Psoas muscle (tissue), 8 donors: ENCODE results near the gene MVK. TPM values are rescaled to one million over a fixed set of nuclear protein-coding genes. Genes with fewer than 3 reads are reported as not detected.

Experiments used
- ATAC-seq, 4 donors: fragments of 200-7000 bp; cut with Tn5 transposase; one replicate each; pipeline ENCODE4 v1.9.1; 2020; ENCODE audit warnings: moderate library complexity in 3 of 4, mild to moderate bottlenecking in 2 of 4
- DNase-seq, 2 donors: peaks; one replicate each; pipeline ENCODE4 v3.0.0-alpha.2; 2020
- H3K27ac ChIP-seq: fragments of 200-600 bp; one replicate; pipeline ENCODE4 v1.8.0; 2022
- H3K27me3 ChIP-seq, 3 donors: fragments of 200-600 bp in 1 of 3; one replicate each; pipeline versions ENCODE4 v1.6.1 to v1.8.0; 2013 to 2022; ENCODE audit warnings: low read length in 2 of 3, mild to moderate bottlenecking in 2 of 3, moderate library complexity in 1 of 3; ENCODE audit not compliant: insufficient read depth in 3 of 3
- H3K36me3 ChIP-seq, 2 donors: fragments of 200-600 bp in 1 of 2; one replicate each; pipeline versions ENCODE4 v1.6.1 to v1.8.0; 2013 to 2022; ENCODE audit warnings: low read depth in 1 of 2, mild to moderate bottlenecking in 1 of 2, moderate library complexity in 1 of 2; ENCODE audit not compliant: insufficient read depth in 1 of 2
- H3K4me1 ChIP-seq: fragments of 200-600 bp; one replicate; pipeline ENCODE4 v1.8.0; 2022
- H3K4me3 ChIP-seq: fragments of 200-600 bp; one replicate; pipeline ENCODE4 v1.8.0; 2022; ENCODE audit warnings: mild to moderate bottlenecking
- H3K9me3 ChIP-seq: fragments of 200-600 bp; one replicate; pipeline ENCODE4 v1.8.0; 2022
- CTCF ChIP-seq: fragments of 200-600 bp; IDR thresholded peaks from one replicate; pipeline ENCODE4 v1.8.0; 2022; ENCODE audit warnings: antibody characterized with exemption
- WGBS, 3 donors: extraction: QIAGEN DNeasy Blood & Tissue Kit; methylation state at CpG; one replicate each; pipeline versions ENCODE4 v1.1.6 to v1.1.7; 2013; 5-methylcytosine and 5-hydroxymethylcytosine counted together
- intact Hi-C, 2 donors: fragments of 100-400 bp; cut with DNase I; formaldehyde crosslinking; loops; one replicate each; pipeline versions ENCODE4 v1.11.0 to v1.14.2; 2022
- polyA plus RNA-seq, 3 donors: library from polyadenylated mRNA; stranded (reverse); fragments of 200-250 nt; gene quantifications; one replicate each; pipeline ENCODE4 v1.2.3, GENCODE V29; 2013
- total RNA-seq, 4 donors: library from RNA; stranded (reverse); fragmentation: NEBNext Ultra II Directional in 2 of 4; extraction: Animal tissue kit (Norgen Biotek cat#: 25700) in 2 of 4; gene quantifications; one replicate each; pipeline versions ENCODE4 v1.2.1 to v1.2.4, GENCODE V29; 2021 to 2023
- donor health status: healthy with polysubstance abuse.
- donor health status: DM: no; HTN: no; CAD: no; lungs with moderate emphysema.
- donor health status: Bipolar disorder and iron deficiency.
- donor health status: healthy.
- donor health status: DM: yes; HTN: yes; CAD: no.
- donor health status: DM: no; HTN: no; CAD: no.
- donor health status: DM: no; HTN: no; CAD: no.
- donor health status: DM: yes; HTN: yes; CAD: no.

The MVK gene
- total and polyA plus RNA-seq, 7 donors = 6.4 to 11.4 (median 9.7) TPM

DNA sequence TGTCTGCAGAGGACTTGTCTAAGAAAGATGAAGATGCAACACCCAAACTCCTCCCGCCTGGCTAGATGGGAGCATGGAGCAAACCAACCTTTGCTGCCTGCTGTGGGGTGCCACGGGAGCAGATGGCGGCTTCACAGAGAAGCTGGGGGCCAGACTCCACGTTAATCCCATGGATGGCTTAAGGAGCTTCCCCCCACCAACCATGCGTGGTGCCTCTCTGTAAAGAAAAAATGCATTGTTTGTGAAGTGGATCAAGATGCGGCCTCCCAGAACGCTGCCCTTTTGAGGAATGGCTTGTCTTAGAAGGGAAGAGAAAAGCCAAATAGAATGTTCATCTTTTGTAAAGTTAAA lies 15.6 kb downstream of the MVK start:
- Histone ChIP-seq H3K36me3 (peaks cover 0 to 56% of the 10 kb centered on the region in 2 donors), H3K9me3 (no peaks in the 10 kb centered on the region), H3K4me1 (peaks cover 19% of the 10 kb centered on the region), H3K4me3 (no peak overlapping the region), H3K27ac (no peak overlapping the region), H3K27me3 (no peaks in the 10 kb centered on the region)
- DNase-seq (no peak), ATAC-seq (no peak)
- intact Hi-C loops = no loop called here
- WGBS, 3 donors = 90 to 92% (median 91%) methylated on average over 7 of the region's 7 CpGs
- TF ChIP-seq CTCF = no peak

GRCh38 chr12:109589691-109590245 lies 16.2 kb downstream of the MVK start:
- no peak for ATAC-seq
- Histone ChIP-seq H3K27me3 (no peaks in the 10 kb centered on the region), H3K9me3 (no peaks in the 10 kb centered on the region), H3K4me1 (peaks cover 24% of the 10 kb centered on the region), H3K4me3 (no peak overlapping the region), H3K27ac (no peak overlapping the region), H3K36me3 (peaks cover 0 to 50% of the 10 kb centered on the region in 2 donors)
- DNase-seq = no peak
- intact Hi-C loops = no loop called here
- no peak for TF ChIP-seq CTCF
- 86 to 95% (median 88%) methylated on average over 16 of the region's 16 CpGs for WGBS, 3 donors

- WGBS, 3 donors = 86 to 89% (median 87%) methylated on average over 7 to 8 of the region's 8 CpGs
- no peak for TF ChIP-seq CTCF
- no peaks in the 10 kb centered on the region for H3K9me3 ChIP-seq
- peaks cover 0 to 43% of the 10 kb centered on the region in 2 donors for H3K36me3 ChIP-seq
- no peak overlapping the region for H3K4me3 ChIP-seq
- DNase-seq = no peak
- no peak overlapping the region for H3K27ac ChIP-seq
- no peaks in the 10 kb centered on the region for H3K27me3 ChIP-seq
- no peak for ATAC-seq
- intact Hi-C loops = no loop called here
- peaks cover 29% of the 10 kb centered on the region for H3K4me1 ChIP-seq
These were observed 17.0 kb downstream of the MVK start for GRCh38 chr12:109590566-109590965.

- TF ChIP-seq CTCF = no peak
- Histone ChIP-seq H3K27ac (no peak overlapping the region), H3K9me3 (no peaks in the 10 kb centered on the region), H3K36me3 (peaks cover 0 to 39% of the 10 kb centered on the region in 2 donors), H3K4me1 (peaks cover 29% of the 10 kb centered on the region), H3K27me3 (no peaks in the 10 kb centered on the region), H3K4me3 (no peak overlapping the region)
- intact Hi-C loops = no loop called here
- DNase-seq (no peak), ATAC-seq (no peak)
- 69 to 79% (median 71%) methylated on average over 9 to 10 of the region's 10 CpGs for WGBS, 3 donors
These were observed 17.4 kb downstream of the MVK start for GRCh38 chr12:109591041-109591440.
